RWPE2 (cell line): ENCODE data around the gene OASL.

Experiments
- ATAC-seq: fragments of 200-7000 bp; cut with Tn5 transposase; 3 replicates; pipeline ENCODE4 v1.9.1; 2021; ENCODE audit warnings: low read depth
- DNase-seq: peaks from one replicate; pipeline ENCODE4 v3.0.0-alpha.2; 2020; ENCODE audit warnings: low spot score
- H3K27ac ChIP-seq: fragments of 450-650 bp; 2 replicates; pipeline ENCODE4 v1.5.1; 2017; ENCODE audit warnings: mild to moderate bottlenecking; ENCODE audit not compliant: poor library complexity, severe bottlenecking
- H3K27me3 ChIP-seq: fragments of 250-450 bp; sonication (Bioruptor Pico); 2 replicates; pipeline ENCODE4 v1.5.1; 2021; ENCODE audit warnings: mild to moderate bottlenecking, moderate library complexity; ENCODE audit not compliant: insufficient read depth, poor library complexity, severe bottlenecking
- H3K36me3 ChIP-seq: fragments of 250-450 bp; sonication (Bioruptor Pico); 2 replicates; pipeline ENCODE4 v1.5.1; 2020; ENCODE audit warnings: low read depth, mild to moderate bottlenecking, moderate library complexity
- H3K4me1 ChIP-seq: fragments of 250-450 bp; sonication (Bioruptor Pico); 2 replicates; pipeline ENCODE4 v1.5.1; 2021; ENCODE audit warnings: mild to moderate bottlenecking, moderate library complexity; ENCODE audit not compliant: insufficient read depth, poor library complexity, severe bottlenecking
- H3K4me3 ChIP-seq: fragments of 250-450 bp; sonication (Bioruptor Pico); 2 replicates; pipeline ENCODE4 v1.5.1; 2021; ENCODE audit warnings: mild to moderate bottlenecking, moderate library complexity; ENCODE audit not compliant: severe bottlenecking
- H3K9me3 ChIP-seq: fragments of 250-450 bp; sonication (Bioruptor Pico); 2 replicates; pipeline ENCODE4 v1.5.1; 2021; ENCODE audit warnings: mild to moderate bottlenecking, moderate library complexity; ENCODE audit not compliant: severe bottlenecking
- TF ChIP-seq, protein P1 (sequence below): fragments of 450-650 bp; IDR thresholded peaks from one replicate; pipeline ENCODE4 v1.5.1; 2017; ENCODE audit warnings: mild to moderate bottlenecking, moderate library complexity; ENCODE audit not compliant: poor library complexity, severe bottlenecking

Gene OASL

DNA sequence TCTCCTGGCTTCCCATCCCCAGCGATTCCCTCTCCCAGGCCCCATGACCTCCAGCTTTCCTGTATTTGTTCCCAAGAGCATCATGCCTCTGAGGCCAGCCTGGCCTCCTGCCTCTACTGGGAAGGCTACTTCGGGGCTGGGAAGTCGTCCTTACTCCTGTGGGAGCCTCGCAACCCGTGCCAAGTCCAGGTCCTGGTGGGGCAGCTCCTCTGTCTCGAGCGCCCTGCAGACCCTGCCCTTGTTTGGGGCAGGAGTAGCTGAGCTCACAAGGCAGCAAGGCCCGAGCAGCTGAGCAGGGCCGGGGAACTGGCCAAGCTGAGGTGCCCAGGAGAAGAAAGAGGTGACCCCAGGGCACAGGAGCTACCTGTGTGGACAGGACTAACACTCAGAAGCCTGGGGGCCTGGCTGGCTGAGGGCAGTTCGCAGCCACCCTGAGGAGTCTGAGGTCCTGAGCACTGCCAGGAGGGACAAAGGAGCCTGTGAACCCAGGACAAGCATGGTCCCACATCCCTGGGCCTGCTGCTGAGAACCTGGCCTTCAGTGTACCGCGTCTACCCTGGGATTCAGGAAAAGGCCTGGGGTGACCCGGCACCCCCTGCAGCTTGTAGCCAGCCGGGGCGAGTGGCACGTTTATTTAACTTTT lies 37.1 kb downstream of the OASL start:
- no peak overlapping the region for H3K27ac ChIP-seq
- TF ChIP-seq, protein P1, sequence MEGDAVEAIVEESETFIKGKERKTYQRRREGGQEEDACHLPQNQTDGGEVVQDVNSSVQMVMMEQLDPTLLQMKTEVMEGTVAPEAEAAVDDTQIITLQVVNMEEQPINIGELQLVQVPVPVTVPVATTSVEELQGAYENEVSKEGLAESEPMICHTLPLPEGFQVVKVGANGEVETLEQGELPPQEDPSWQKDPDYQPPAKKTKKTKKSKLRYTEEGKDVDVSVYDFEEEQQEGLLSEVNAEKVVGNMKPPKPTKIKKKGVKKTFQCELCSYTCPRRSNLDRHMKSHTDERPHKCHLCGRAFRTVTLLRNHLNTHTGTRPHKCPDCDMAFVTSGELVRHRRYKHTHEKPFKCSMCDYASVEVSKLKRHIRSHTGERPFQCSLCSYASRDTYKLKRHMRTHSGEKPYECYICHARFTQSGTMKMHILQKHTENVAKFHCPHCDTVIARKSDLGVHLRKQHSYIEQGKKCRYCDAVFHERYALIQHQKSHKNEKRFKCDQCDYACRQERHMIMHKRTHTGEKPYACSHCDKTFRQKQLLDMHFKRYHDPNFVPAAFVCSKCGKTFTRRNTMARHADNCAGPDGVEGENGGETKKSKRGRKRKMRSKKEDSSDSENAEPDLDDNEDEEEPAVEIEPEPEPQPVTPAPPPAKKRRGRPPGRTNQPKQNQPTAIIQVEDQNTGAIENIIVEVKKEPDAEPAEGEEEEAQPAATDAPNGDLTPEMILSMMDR: no peak
- no peak for ATAC-seq

DNA sequence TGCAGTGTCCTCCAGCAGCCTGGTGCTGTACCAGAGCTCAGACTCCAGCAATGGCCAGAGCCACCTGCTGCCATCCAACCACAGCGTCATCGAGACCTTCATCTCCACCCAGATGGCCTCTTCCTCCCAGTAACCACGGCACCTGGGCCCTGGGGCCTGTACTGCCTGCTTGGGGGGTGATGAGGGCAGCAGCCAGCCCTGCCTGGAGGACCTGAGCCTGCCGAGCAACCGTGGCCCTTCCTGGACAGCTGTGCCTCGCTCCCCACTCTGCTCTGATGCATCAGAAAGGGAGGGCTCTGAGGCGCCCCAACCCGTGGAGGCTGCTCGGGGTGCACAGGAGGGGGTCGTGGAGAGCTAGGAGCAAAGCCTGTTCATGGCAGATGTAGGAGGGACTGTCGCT lies 38.0 kb downstream of the OASL start:
- DNase-seq (no peak), ATAC-seq (no peak)
- no peaks in the 10 kb centered on the region for H3K27me3 ChIP-seq
- TF ChIP-seq, protein P1: no peak
- H3K4me3 ChIP-seq: no peak overlapping the region
- no peaks in the 10 kb centered on the region for H3K9me3 ChIP-seq
- H3K4me1 ChIP-seq: no peaks in the 10 kb centered on the region
- peaks cover 27% of the 10 kb centered on the region for H3K36me3 ChIP-seq
- H3K27ac ChIP-seq: no peak overlapping the region

More for the DNA sequence above, 37.1 kb downstream of the OASL start:
- peaks cover 31% of the 10 kb centered on the region for H3K36me3 ChIP-seq
- H3K9me3 ChIP-seq: no peaks in the 10 kb centered on the region
- no peak overlapping the region for H3K4me3 ChIP-seq
- no peak for DNase-seq
- H3K4me1 ChIP-seq: no peaks in the 10 kb centered on the region
- no peaks in the 10 kb centered on the region for H3K27me3 ChIP-seq

DNA sequence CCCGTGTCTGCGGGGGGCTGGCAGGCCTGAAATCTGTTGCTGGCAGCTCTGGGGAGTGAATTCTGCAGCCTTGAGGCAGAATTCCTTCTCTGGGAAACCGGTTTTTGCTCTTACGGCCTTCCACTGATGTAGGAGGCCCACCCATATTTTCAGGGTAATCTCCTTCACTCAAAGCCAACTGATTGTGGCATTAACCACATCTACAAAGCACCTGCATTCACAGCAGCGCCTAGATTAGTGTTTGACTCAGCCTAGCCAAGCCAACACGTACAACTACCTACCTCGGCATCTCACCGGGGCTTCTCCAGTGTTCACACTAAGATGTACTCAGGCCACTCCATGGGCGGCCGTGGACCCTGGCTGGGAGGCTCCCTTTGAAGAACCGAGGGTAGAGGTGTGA lies 38.5 kb downstream of the OASL start:
- Histone ChIP-seq H3K9me3 (no peaks in the 10 kb centered on the region), H3K4me1 (no peaks in the 10 kb centered on the region), H3K36me3 (peaks cover 23% of the 10 kb centered on the region), H3K27me3 (no peaks in the 10 kb centered on the region), H3K4me3 (no peak overlapping the region), H3K27ac (no peak overlapping the region)
- TF ChIP-seq, protein P1: no peak
- ATAC-seq (no peak), DNase-seq (no peak)

DNA sequence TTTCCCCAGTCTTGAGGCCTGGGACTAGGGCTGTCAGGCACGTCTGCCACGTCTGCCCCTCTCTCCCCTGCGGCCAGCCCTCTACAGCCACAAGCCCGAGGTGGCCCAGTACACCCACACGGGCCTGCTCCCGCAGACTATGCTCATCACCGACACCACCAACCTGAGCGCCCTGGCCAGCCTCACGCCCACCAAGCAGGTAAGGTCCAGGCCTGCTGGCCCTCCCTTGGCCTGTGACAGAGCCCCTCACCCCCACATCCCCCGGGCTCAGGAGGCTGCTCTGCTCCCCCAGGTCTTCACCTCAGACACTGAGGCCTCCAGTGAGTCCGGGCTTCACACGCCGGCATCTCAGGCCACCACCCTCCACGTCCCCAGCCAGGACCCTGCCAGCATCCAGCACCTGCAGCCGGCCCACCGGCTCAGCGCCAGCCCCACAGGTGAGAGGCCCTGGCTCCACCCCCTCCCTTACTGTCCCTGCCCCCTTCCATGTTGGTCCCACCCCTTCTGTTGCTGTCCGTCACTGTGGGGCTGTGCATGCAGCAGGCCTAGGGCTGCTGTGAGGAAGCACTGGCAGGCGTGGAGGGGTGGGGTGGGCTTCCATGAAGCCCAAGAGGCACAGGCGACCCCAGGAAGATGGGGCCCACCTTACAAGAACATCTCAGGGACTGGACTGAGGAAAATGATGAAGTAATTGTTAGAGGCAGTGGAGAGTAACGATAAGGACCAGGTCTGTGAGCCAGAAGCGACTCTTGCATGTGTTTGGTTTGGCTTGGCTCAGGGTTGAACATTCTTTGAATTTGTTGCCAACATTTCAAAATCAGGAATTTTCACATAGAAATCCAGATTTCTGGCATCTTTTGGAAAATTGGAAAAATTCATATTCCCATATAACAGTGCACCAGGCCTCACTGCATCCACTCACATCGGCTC lies 39.6 kb downstream of the OASL start:
- Histone ChIP-seq H3K27ac (no peak overlapping the region), H3K36me3 (peaks cover 14% of the 10 kb centered on the region), H3K9me3 (no peaks in the 10 kb centered on the region), H3K27me3 (no peaks in the 10 kb centered on the region), H3K4me3 (no peak overlapping the region), H3K4me1 (no peaks in the 10 kb centered on the region)
- no peak for DNase-seq
- ATAC-seq: peak; percentile 47
- TF ChIP-seq, protein P1: no peak
